BLaER1 (cell line): ENCODE measurements around the gene FAT1.

Source experiments
- H3K27ac ChIP-seq: shearing (Covaris generic); formaldehyde crosslinking; 2 replicates; pipeline ENCODE4 v1.8.1; 2022
- H3K27me3 ChIP-seq: shearing (Covaris generic); formaldehyde crosslinking; 2 replicates; pipeline ENCODE4 v1.8.1; 2022
- H3K36me3 ChIP-seq: shearing (Covaris generic); formaldehyde crosslinking; 2 replicates; pipeline ENCODE4 v1.8.1; 2022
- H3K4me1 ChIP-seq: shearing (Covaris generic); formaldehyde crosslinking; 2 replicates; pipeline ENCODE4 v1.8.1; 2022
- H3K4me2 ChIP-seq: shearing (Covaris generic); formaldehyde crosslinking; 2 replicates; pipeline ENCODE4 v1.8.1; 2022
- H3K4me3 ChIP-seq: shearing (Covaris generic); formaldehyde crosslinking; 2 replicates; pipeline ENCODE4 v1.8.1; 2022
- H3K9ac ChIP-seq: shearing (Covaris generic); formaldehyde crosslinking; 2 replicates; pipeline ENCODE4 v1.8.1; 2022
- H3K9me3 ChIP-seq: shearing (Covaris generic); formaldehyde crosslinking; 2 replicates; pipeline ENCODE4 v1.8.1; 2022
- H4K20me1 ChIP-seq: shearing (Covaris generic); formaldehyde crosslinking; 2 replicates; pipeline ENCODE4 v1.8.1; 2022
- Cebpa-rat ChIP-seq: shearing (Covaris generic); IDR thresholded peaks from 2 replicates; pipeline ENCODE4 v1.8.1; 2022

The FAT1 gene, protein sequence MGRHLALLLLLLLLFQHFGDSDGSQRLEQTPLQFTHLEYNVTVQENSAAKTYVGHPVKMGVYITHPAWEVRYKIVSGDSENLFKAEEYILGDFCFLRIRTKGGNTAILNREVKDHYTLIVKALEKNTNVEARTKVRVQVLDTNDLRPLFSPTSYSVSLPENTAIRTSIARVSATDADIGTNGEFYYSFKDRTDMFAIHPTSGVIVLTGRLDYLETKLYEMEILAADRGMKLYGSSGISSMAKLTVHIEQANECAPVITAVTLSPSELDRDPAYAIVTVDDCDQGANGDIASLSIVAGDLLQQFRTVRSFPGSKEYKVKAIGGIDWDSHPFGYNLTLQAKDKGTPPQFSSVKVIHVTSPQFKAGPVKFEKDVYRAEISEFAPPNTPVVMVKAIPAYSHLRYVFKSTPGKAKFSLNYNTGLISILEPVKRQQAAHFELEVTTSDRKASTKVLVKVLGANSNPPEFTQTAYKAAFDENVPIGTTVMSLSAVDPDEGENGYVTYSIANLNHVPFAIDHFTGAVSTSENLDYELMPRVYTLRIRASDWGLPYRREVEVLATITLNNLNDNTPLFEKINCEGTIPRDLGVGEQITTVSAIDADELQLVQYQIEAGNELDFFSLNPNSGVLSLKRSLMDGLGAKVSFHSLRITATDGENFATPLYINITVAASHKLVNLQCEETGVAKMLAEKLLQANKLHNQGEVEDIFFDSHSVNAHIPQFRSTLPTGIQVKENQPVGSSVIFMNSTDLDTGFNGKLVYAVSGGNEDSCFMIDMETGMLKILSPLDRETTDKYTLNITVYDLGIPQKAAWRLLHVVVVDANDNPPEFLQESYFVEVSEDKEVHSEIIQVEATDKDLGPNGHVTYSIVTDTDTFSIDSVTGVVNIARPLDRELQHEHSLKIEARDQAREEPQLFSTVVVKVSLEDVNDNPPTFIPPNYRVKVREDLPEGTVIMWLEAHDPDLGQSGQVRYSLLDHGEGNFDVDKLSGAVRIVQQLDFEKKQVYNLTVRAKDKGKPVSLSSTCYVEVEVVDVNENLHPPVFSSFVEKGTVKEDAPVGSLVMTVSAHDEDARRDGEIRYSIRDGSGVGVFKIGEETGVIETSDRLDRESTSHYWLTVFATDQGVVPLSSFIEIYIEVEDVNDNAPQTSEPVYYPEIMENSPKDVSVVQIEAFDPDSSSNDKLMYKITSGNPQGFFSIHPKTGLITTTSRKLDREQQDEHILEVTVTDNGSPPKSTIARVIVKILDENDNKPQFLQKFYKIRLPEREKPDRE (N-terminal part only)

DNA sequence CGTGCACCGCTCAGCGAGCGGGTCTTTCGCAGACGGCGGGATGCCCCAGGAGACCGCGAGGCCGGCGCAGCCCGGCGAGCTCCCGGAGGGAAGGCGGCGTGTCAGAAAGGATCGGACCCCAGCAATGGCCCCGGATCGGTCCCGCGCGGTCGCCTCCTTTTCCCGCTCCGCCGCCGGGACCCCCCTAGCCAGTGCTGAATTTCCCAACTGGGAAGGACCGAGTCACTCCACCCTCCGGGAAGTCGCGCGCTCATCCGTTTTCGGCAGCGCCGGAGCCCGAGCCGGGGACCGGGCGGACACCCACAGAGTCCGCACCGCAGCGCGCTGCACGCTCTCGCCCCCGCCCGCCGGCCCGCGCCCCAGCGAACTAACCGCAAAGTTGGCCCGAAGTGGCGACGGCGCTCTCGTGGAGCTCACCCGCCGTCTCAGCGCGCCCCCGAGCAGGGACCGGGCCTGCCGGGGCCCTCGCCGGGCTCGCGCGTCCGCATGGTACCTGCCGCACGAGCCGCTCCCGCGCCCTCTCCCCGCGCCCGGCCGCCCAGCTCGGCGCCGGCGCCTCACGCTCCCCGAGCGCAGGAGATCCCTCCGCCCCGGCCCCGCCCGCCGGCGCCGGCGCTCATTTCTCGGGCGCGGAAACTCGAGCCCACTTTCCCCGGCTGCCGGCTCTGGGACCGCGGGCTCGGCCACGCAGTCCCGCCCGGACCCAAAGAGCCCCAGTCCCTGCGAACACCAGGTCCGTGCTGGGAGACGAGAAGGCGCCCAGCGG lies at the start of gene FAT1:
FAT1 (minus strand) TSS at position 565 of the 766 bp plus-strand sequence. CDS start 14,029 bp downstream, outside the sequence.
- Histone ChIP-seq H3K4me3 (peak within 1 kb of the TSS; percentile 95), H3K9me3 (peaks cover 29% of the 10 kb centered on the region), H3K4me2 (peak within 1 kb of the TSS; percentile 90), H3K36me3 (peaks cover 25% of the 10 kb centered on the region), H3K27ac (peak within 1 kb of the TSS; percentile 95), H4K20me1 (peaks cover 45% of the 10 kb centered on the region), H3K27me3 (no peaks in the 10 kb centered on the region), H3K9ac (peak within 1 kb of the TSS; percentile 94), H3K4me1 (peaks cover 28% of the 10 kb centered on the region)
- no peak for TF ChIP-seq Cebpa-rat

GRCh38 chr4:186772936-186773487 lies 49.4 kb upstream of the FAT1 start:
- Histone ChIP-seq H3K4me3 (no peak overlapping the region), H3K36me3 (no peaks in the 10 kb centered on the region), H3K27me3 (no peaks in the 10 kb centered on the region), H3K27ac (no peak overlapping the region), H3K9me3 (peaks cover under 1% of the 10 kb centered on the region; the same call in 1 of the 2 replicates), H3K4me2 (no peak overlapping the region), H4K20me1 (no peaks in the 10 kb centered on the region), H3K4me1 (peaks cover 18% of the 10 kb centered on the region), H3K9ac (no peak overlapping the region)
- TF ChIP-seq Cebpa-rat, result no peak

DNA sequence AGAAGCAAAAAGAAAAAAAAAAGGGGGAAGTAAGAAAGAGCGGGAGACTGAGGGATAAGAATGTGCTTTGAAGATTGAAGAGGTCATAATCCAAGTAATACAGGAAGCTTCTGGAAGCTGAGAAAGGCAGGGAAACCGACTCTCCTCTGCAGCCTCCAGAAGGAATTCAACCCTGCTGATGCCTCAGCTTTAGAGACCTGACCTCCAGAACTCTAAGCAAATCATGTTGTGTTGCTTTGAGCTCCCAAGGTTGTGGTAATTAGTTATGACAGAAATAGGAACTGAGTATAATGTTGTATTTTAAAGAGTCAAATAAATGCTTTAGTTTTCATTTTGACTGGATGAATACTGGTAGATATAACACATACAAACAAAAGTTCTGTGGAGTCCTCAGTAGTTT lies 48.0 kb upstream of the FAT1 start:
- no peaks in the 10 kb centered on the region for H3K9me3 ChIP-seq
- no peaks in the 10 kb centered on the region for H3K27me3 ChIP-seq
- no peak for TF ChIP-seq Cebpa-rat
- H3K27ac ChIP-seq, result no peak overlapping the region
- no peak overlapping the region for H3K9ac ChIP-seq
- no peak overlapping the region for H3K4me3 ChIP-seq
- H3K4me2 ChIP-seq, result no peak overlapping the region
- H4K20me1 ChIP-seq, result no peaks in the 10 kb centered on the region
- no peaks in the 10 kb centered on the region for H3K36me3 ChIP-seq
- peaks cover 12% of the 10 kb centered on the region for H3K4me1 ChIP-seq

GRCh38 chr4:186770481-186771175 lies 47.0 kb upstream of the FAT1 start:
- Histone ChIP-seq H3K27me3 (no peaks in the 10 kb centered on the region), H3K36me3 (no peaks in the 10 kb centered on the region), H3K4me3 (no peak overlapping the region), H3K4me2 (no peak overlapping the region), H3K9ac (no peak overlapping the region), H4K20me1 (no peaks in the 10 kb centered on the region), H3K27ac (no peak overlapping the region), H3K4me1 (peaks cover 15% of the 10 kb centered on the region), H3K9me3 (no peaks in the 10 kb centered on the region)
- TF ChIP-seq Cebpa-rat, result no peak; the same call in 1 of the 2 replicates

DNA sequence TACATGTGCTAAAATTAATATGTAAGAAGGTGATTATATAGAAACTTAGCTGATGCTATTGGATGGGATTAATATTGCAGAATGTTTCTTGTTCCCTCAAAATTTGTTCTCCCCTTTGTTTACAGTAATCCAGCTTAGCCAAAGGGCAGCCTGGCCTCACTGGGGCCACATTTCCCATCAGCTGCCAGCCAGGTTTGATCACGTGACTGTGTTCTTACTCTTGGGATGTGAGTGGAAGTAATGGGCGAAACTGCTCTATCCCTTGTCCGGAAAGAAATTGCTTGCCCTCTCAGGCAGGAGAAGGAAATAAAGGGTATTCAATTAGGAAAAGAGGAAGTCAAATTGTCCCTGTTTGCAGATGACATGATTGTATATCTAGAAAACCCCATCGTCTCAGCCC lies 44.1 kb upstream of the FAT1 start:
- H3K27me3 ChIP-seq, result no peaks in the 10 kb centered on the region
- H3K4me1 ChIP-seq, result peaks cover 23% of the 10 kb centered on the region
- H3K9me3 ChIP-seq, result no peaks in the 10 kb centered on the region
- no peak for TF ChIP-seq Cebpa-rat
- no peak overlapping the region for H3K27ac ChIP-seq
- H3K9ac ChIP-seq, result no peak overlapping the region
- H3K36me3 ChIP-seq, result no peaks in the 10 kb centered on the region
- no peaks in the 10 kb centered on the region for H4K20me1 ChIP-seq
- H3K4me2 ChIP-seq, result no peak overlapping the region
- H3K4me3 ChIP-seq, result no peak overlapping the region

DNA sequence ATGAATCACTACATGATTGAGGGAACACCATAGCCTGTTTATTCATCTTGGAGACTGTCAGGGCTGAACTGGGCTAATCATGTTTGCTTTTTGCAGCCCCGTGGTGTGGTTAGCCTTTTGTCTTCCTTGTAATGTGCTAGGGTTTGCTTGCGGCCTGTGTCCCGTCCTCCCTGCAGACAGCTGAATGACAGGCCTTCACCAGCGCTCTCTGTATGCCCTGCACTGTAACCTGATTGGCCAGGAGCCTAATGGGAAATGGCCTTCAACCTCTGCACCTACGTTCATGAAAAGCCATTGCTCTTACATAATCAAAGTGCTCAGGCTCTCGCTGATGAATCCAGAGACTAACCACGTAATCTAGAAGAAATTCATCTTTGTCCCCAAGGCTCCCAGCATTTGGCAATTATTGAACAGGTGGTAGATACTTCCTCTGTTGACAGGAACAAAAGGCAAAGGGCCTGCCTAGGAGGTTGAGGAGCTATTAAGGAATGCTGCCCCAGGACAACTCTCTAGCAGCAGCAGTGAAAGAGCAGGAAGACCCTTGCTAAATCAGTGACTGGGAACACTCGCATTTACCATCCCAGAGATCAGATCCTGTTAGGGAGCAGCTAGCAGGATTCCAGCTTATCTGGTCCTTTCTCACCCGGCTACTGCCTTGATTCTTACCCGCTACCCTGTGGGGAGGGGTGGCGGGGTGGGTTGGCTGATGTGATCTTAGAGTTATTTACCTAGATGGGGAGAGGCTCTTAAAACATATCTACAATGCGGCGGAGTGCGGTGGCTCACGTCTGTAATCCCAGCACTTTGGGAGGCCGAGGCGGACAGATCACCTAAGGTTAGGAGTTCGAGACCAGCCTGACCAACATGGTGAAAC lies 42.3 kb upstream of the FAT1 start:
- Histone ChIP-seq H3K36me3 (no peaks in the 10 kb centered on the region), H3K4me2 (no peak overlapping the region), H3K27me3 (no peaks in the 10 kb centered on the region), H3K9me3 (no peaks in the 10 kb centered on the region), H3K4me1 (peaks cover 39% of the 10 kb centered on the region), H4K20me1 (no peaks in the 10 kb centered on the region), H3K4me3 (no peak overlapping the region), H3K27ac (no peak overlapping the region), H3K9ac (no peak overlapping the region)
- no peak for TF ChIP-seq Cebpa-rat

DNA sequence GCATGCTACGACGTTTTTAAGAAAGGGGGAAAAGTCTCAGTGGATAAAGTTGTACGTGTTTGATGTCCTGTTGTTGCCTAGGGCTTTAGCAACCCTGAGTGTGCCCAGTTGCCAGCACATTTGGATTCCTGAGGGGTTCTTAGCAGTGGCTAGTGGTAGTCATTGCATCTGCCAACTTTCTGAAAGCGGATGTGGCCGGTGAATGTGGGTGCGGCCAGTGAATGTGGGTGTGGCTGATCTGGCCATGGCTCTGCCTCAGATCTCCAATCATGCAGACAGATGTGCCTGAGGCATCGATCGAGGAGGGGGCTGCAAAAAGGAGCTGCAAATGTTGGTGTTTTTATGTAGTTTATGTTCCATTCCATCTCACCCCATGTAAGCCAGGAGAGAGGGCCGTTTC lies 41.5 kb upstream of the FAT1 start:
- H3K4me3 ChIP-seq, result no peak overlapping the region
- H3K27ac ChIP-seq, result no peak overlapping the region
- no peaks in the 10 kb centered on the region for H3K36me3 ChIP-seq
- H3K27me3 ChIP-seq, result no peaks in the 10 kb centered on the region
- H3K4me2 ChIP-seq, result no peak overlapping the region
- no peak for TF ChIP-seq Cebpa-rat
- peaks cover 42% of the 10 kb centered on the region for H3K4me1 ChIP-seq
- H4K20me1 ChIP-seq, result no peaks in the 10 kb centered on the region
- no peaks in the 10 kb centered on the region for H3K9me3 ChIP-seq
- H3K9ac ChIP-seq, result no peak overlapping the region

DNA sequence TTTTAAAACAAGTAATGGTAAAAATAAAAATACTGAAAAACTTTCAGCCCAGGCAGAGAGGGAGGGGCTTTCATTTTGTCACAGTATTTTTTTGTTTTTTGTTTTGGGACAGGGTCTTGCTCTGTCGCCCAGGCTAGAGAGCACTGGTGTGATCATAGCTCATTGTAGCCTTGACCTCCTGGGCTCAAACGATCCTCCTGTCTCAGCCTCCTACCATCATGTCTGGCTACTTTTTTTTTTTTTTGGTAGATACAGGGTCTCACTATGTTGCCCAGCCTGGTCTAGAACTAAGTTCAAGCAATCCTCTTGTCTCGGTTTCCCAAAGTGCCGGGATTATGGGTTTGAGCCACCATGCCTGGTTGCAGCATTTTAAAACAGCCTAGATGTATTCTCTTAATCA lies 40.8 kb upstream of the FAT1 start:
- Histone ChIP-seq H3K4me3 (no peak overlapping the region), H3K9ac (no peak overlapping the region), H3K4me2 (no peak overlapping the region), H3K27me3 (no peaks in the 10 kb centered on the region), H3K27ac (no peak overlapping the region), H4K20me1 (no peaks in the 10 kb centered on the region), H3K4me1 (peaks cover 39% of the 10 kb centered on the region), H3K9me3 (peaks cover 1% of the 10 kb centered on the region), H3K36me3 (no peaks in the 10 kb centered on the region)
- no peak for TF ChIP-seq Cebpa-rat
